OCI-LY7 (cell line): ENCODE measurements around the gene IL12RB2. TPM values are rescaled to one million over a fixed set of nuclear protein-coding genes. Genes with fewer than 3 reads are reported as not detected.

Experiments
- BruUV-seq: library from RNA; stranded (reverse); fragments of 400-500 nt; replicated peaks from 2 replicates; lab custom pipeline; 2021; lab: Mats Ljungman, UMichigan
- CTCF ChIA-PET: fragments of 300-600 bp; sonication (Branson Sonifier 250); formaldehyde crosslinking; loops from one replicate; lab custom pipeline; 2022; ENCODE audit warnings: antibody characterized with exemption; ENCODE audit not compliant: unreplicated experiment; lab: Charles Lee
- POLR2A ChIA-PET: fragments of 300-600 bp; sonication (Branson Sonifier 250); formaldehyde crosslinking; loops from one replicate; lab custom pipeline; 2022; ENCODE audit warnings: antibody characterized with exemption; lab: Charles Lee
- DNase-seq: peaks from one replicate; pipeline ENCODE4 v3.0.0-alpha.2; 2015; ENCODE audit warnings: low spot score
- H2AFZ ChIP-seq: fragments of 200-600 bp; sonication (generic), shearing (Covaris generic); 2 replicates; pipeline ENCODE4 v1.6.1; 2014; ENCODE audit warnings: mild to moderate bottlenecking, antibody characterized with exemption, low read length, moderate library complexity
- H3K27ac ChIP-seq: fragments of 200-600 bp; sonication (generic); 2 replicates; pipeline ENCODE4 v1.5.1; 2014; ENCODE audit warnings: mixed run types, low read depth, mild to moderate bottlenecking, moderate library complexity, low read length, inconsistent platforms; ENCODE audit not compliant: poor library complexity, severe bottlenecking
- H3K36me3 ChIP-seq: fragments of 200-600 bp; sonication (generic); 2 replicates; pipeline ENCODE4 v1.6.1; 2014; ENCODE audit warnings: mild to moderate bottlenecking, antibody characterized with exemption, low read length, moderate library complexity, mixed read lengths; ENCODE audit not compliant: insufficient read depth
- H3K4me1 ChIP-seq: fragments of 200-600 bp; sonication (generic); 2 replicates; pipeline ENCODE4 v1.5.1; 2014; ENCODE audit warnings: mild to moderate bottlenecking, low read length; ENCODE audit not compliant: insufficient read depth, poor library complexity, severe bottlenecking
- H3K4me2 ChIP-seq: fragments of 200-600 bp; sonication (generic); 2 replicates; pipeline ENCODE4 v1.6.1; 2014; ENCODE audit warnings: mild to moderate bottlenecking, low read length
- H3K4me3 ChIP-seq: fragments of 200-600 bp; sonication (generic); 2 replicates; pipeline ENCODE4 v1.5.1; 2014; ENCODE audit warnings: mild to moderate bottlenecking, low read depth, low read length; ENCODE audit not compliant: poor library complexity, severe bottlenecking
- H3K79me2 ChIP-seq: fragments of 200-600 bp; sonication (generic); 2 replicates; pipeline ENCODE4 v1.6.1; 2016; ENCODE audit warnings: low read depth, mild to moderate bottlenecking, low read length, moderate library complexity, mixed read lengths; ENCODE audit not compliant: insufficient read depth
- H3K9me2 ChIP-seq: fragments of 200-600 bp; sonication (generic); 2 replicates; pipeline ENCODE4 v1.6.1; 2016; ENCODE audit warnings: mild to moderate bottlenecking, low read length, mixed read lengths; ENCODE audit not compliant: insufficient read depth
- H3K9me3 ChIP-seq: fragments of 200-600 bp; sonication (generic); 2 replicates; pipeline ENCODE4 v1.6.1; 2014; ENCODE audit warnings: mild to moderate bottlenecking, mixed run types, low read length, mixed read lengths
- H4K20me1 ChIP-seq: fragments of 200-600 bp; sonication (generic); 2 replicates; pipeline ENCODE4 v1.6.1; 2014; ENCODE audit warnings: mild to moderate bottlenecking, antibody characterized with exemption, low read length, moderate library complexity, mixed read lengths; ENCODE audit not compliant: insufficient read depth
- CTCF ChIP-seq: fragments of 200-600 bp; sonication (generic); conservative IDR thresholded peaks from 2 replicates; pipeline ENCODE4 v1.5.1; 2014; ENCODE audit warnings: mild to moderate bottlenecking, antibody characterized with exemption, low read length, moderate library complexity, mixed read lengths
- EZH2phosphoT487 ChIP-seq: fragments of 200-600 bp; sonication (generic); IDR thresholded peaks from 2 replicates; pipeline ENCODE4 v1.6.1; 2018; ENCODE audit warnings: low read depth, borderline replicate concordance, mild to moderate bottlenecking, mixed run types, antibody characterized with exemption, low read length, moderate library complexity, mixed read lengths
- intact Hi-C: fragments of 100-400 bp; cut with micrococcal nuclease; formaldehyde crosslinking; loops from one replicate; pipeline ENCODE4 v1.10.0; 2022; ENCODE audit not compliant: unreplicated experiment
- total RNA-seq, 2 experiments: library from RNA; depleted of rRNA in 1 of 2; stranded (reverse); fragments of >200 nt in 1 of 2; shearing (Covaris generic) in 1 of 2; gene quantifications; 2 replicates each; pipeline ENCODE4 v1.2.3, GENCODE V29; 2014 to 2022

The IL12RB2 gene
- total RNA-seq, 2 experiments from 2014 or later, result not detected

- TF ChIP-seq EZH2phosphoT487 (no peak), CTCF (no peak)
- ChIA-PET POLR2A (interaction anchor here (1.1 kb wide), 1 partner anchor 10 kb away, joined by 4 read pairs; no protein-coding TSS in a partner anchor), CTCF (no interaction called here)
- Histone ChIP-seq H3K4me1 (peaks cover 4% of the 10 kb centered on the region), H3K9me3 (no peaks in the 10 kb centered on the region), H3K4me2 (no peak overlapping the region), H3K4me3 (no peak overlapping the region), H3K79me2 (no peaks in the 10 kb centered on the region), H3K27ac (no peak overlapping the region), H3K36me3 (no peaks in the 10 kb centered on the region), H3K9me2 (no peaks in the 10 kb centered on the region), H4K20me1 (no peaks in the 10 kb centered on the region), H2AFZ (no peak overlapping the region)
- DNase-seq, result no peak
- intact Hi-C loops, result no loop called here
- BruUV-seq, result no TSS peak
These were observed 25.9 kb downstream of the IL12RB2 start for GRCh38 chr1:67333603-67334002.

- no peaks in the 10 kb centered on the region for H4K20me1 ChIP-seq
- H3K27ac ChIP-seq, result no peak overlapping the region
- H2AFZ ChIP-seq, result no peak overlapping the region
- H3K4me3 ChIP-seq, result no peak overlapping the region
- intact Hi-C loops, result no loop called here
- H3K4me2 ChIP-seq, result no peak overlapping the region
- no peaks in the 10 kb centered on the region for H3K36me3 ChIP-seq
- POLR2A ChIA-PET, result no interaction called here
- BruUV-seq, result no TSS peak
- H3K79me2 ChIP-seq, result no peaks in the 10 kb centered on the region
- H3K9me2 ChIP-seq, result no peaks in the 10 kb centered on the region
- TF ChIP-seq EZH2phosphoT487 (no peak), CTCF (no peak)
- CTCF ChIA-PET, result no interaction called here
- H3K4me1 ChIP-seq, result peaks cover 9% of the 10 kb centered on the region
- H3K9me3 ChIP-seq, result no peaks in the 10 kb centered on the region
- DNase-seq, result no peak
These were observed 27.7 kb downstream of the IL12RB2 start for GRCh38 chr1:67335411-67335810.

GRCh38 chr1:67336157-67336556, 28.5 kb downstream of the IL12RB2 start:
- no peaks in the 10 kb centered on the region for H3K9me2 ChIP-seq
- H2AFZ ChIP-seq, result no peak overlapping the region
- ChIA-PET CTCF (no interaction called here), POLR2A (interaction anchor here (0.6 kb wide), 1 partner anchor 15 kb away, joined by 3 read pairs; no protein-coding TSS in a partner anchor)
- BruUV-seq, result no TSS peak
- no peak for DNase-seq
- TF ChIP-seq CTCF, result no peak
- TF ChIP-seq EZH2phosphoT487, result no peak
- peaks cover 9% of the 10 kb centered on the region for H3K4me1 ChIP-seq
- no peak overlapping the region for H3K27ac ChIP-seq
- intact Hi-C loops, result no loop called here
- H3K4me2 ChIP-seq, result no peak overlapping the region
- H3K79me2 ChIP-seq, result no peaks in the 10 kb centered on the region
- no peak overlapping the region for H3K4me3 ChIP-seq
- H4K20me1 ChIP-seq, result no peaks in the 10 kb centered on the region
- no peaks in the 10 kb centered on the region for H3K9me3 ChIP-seq
- no peaks in the 10 kb centered on the region for H3K36me3 ChIP-seq
